Stimulated activated CD4-positive, alpha-beta T cell treated with anti-CD3 and anti-CD28 coated beads, TNF-alpha, amount 100 ng/mL, for 1 hour (primary cell): Measurements from ENCODE around the gene YOD1.

Experiments
- DNase-seq, 3 donors: peaks; one replicate each; pipeline ENCODE4 v3.0.0-alpha.2; 2020; ENCODE audit warnings: low read depth in 3 of 3, low spot score in 1 of 3

YOD1 gene

GRCh38 chr1:207051191-207051943 lies at the start of gene YOD1:
Gene YOD1 (minus strand): TSS chr1:207051208. CDS start chr1:207051030, 178 bp downstream.
- no peak for DNase-seq

GRCh38 chr1:207097871-207098324 lies 46.9 kb upstream of the YOD1 start:
- no peak for DNase-seq

GRCh38 chr1:207093944-207094343 lies 42.9 kb upstream of the YOD1 start:
- DNase-seq, result no peak

GRCh38 chr1:207091200-207091908 lies 40.3 kb upstream of the YOD1 start:
- DNase-seq, result no peak

- DNase-seq, result no peak
Observed at GRCh38 chr1:207089627-207090355, 38.8 kb upstream of the YOD1 start.

GRCh38 chr1:207088701-207089626 lies 38.0 kb upstream of the YOD1 start, which contains the start of gene C4BPB:
Gene C4BPB (plus strand): TSS chr1:207088860. CDS start chr1:207089532, 672 bp downstream.
- DNase-seq, result no peak

GRCh38 chr1:207088161-207088560 lies 37.2 kb upstream of the YOD1 start:
- DNase-seq, result no peak

- no peak for DNase-seq
Observed at GRCh38 chr1:207085887-207086286, 34.9 kb upstream of the YOD1 start.

- DNase-seq, result peak in 2 of 3 donors; percentile 12 to 22
Observed at GRCh38 chr1:207084701-207085180, 33.7 kb upstream of the YOD1 start.

GRCh38 chr1:207084232-207084631 lies 33.2 kb upstream of the YOD1 start:
- DNase-seq, result no peak

- DNase-seq, result no peak
Observed at GRCh38 chr1:207081806-207082205, 30.8 kb upstream of the YOD1 start.

- no peak for DNase-seq
Observed at GRCh38 chr1:207081088-207081487, 30.1 kb upstream of the YOD1 start.

- no peak for DNase-seq
Observed at GRCh38 chr1:207079706-207080241, 28.8 kb upstream of the YOD1 start.

GRCh38 chr1:207078578-207079132 lies 27.6 kb upstream of the YOD1 start:
- no peak for DNase-seq

GRCh38 chr1:207077470-207078377 lies 26.7 kb upstream of the YOD1 start:
- peak; percentile 16 to 38 (median 27) for DNase-seq

- DNase-seq, result no peak
Observed at GRCh38 chr1:207077012-207077411, 26.0 kb upstream of the YOD1 start.

GRCh38 chr1:207076181-207076955 lies 25.4 kb upstream of the YOD1 start:
- no peak for DNase-seq
